Vagina (tissue), 2 donors: ENCODE results near the gene RPTOR. TPM values are rescaled to one million over a fixed set of nuclear protein-coding genes. Genes with fewer than 3 reads are reported as not detected.
"Not testable (repeated sequence)": the region's sequence is repeated elsewhere in the genome, so short reads cannot be mapped to it uniquely, and the experiment has no call there.

Experiments
- DNase-seq, 2 donors: peaks; one replicate each; pipeline ENCODE4 v3.0.0-alpha.2; 2017; ENCODE audit errors: extremely low spot score in 2 of 2
- H3K27ac ChIP-seq: fragments of 200-600 bp; sonication (generic); one replicate; pipeline ENCODE4 v1.5.1; 2019
- H3K27me3 ChIP-seq: fragments of 200-600 bp; sonication (generic); one replicate; pipeline ENCODE4 v1.5.1; 2019
- H3K36me3 ChIP-seq, 2 donors: fragments of 200-600 bp; sonication (generic); one replicate each; pipeline ENCODE4 v1.5.1; 2017 to 2019
- H3K4me1 ChIP-seq: fragments of 200-600 bp; sonication (generic); one replicate; pipeline ENCODE4 v1.5.1; 2019
- H3K4me3 ChIP-seq, 2 donors: fragments of 200-600 bp; sonication (generic); 1 replicate in 1 of 2; 2 replicates in 1 of 2; pipeline ENCODE4 v1.5.1; 2016 to 2019
- H3K9me3 ChIP-seq: fragments of 200-600 bp; sonication (generic); one replicate; pipeline ENCODE4 v1.5.1; 2019
- POLR2A ChIP-seq, 2 donors: fragments of 450-650 bp; IDR thresholded peaks; one replicate each; pipeline ENCODE4 v1.6.1; 2017; ENCODE audit warnings: antibody characterized with exemption in 2 of 2, mild to moderate bottlenecking in 2 of 2, moderate library complexity in 2 of 2
- POLR2AphosphoS5 ChIP-seq, 2 donors: sonication (generic); formaldehyde crosslinking; IDR thresholded peaks; one replicate each; pipeline ENCODE4 v1.9.0; 2017; ENCODE audit warnings: antibody characterized with exemption in 2 of 2, mild to moderate bottlenecking in 2 of 2, low read depth in 1 of 2; ENCODE audit not compliant: insufficient read depth in 1 of 2
- intact Hi-C: fragments of 100-400 bp; cut with DNase I; formaldehyde crosslinking; loops from one replicate; pipeline ENCODE4 v1.15.1; 2023
- total RNA-seq: library from RNA; depleted of rRNA; stranded (reverse); fragments of >200 nt; gene quantifications from one replicate; pipeline ENCODE4 v1.2.3, GENCODE V29; 2016
- TF ChIP-seq, protein P1 (sequence below), 3 experiments: fragments of 450-650 bp in 2 of 3; fragments of 200-600 bp in 1 of 3; sonication (generic) in 1 of 3; IDR thresholded peaks; one replicate each; pipeline ENCODE4 v1.5.1; 2017 to 2019; ENCODE audit warnings: antibody characterized with exemption in 3 of 3, mild to moderate bottlenecking in 2 of 3, moderate library complexity in 2 of 3

Gene RPTOR
- total RNA-seq, 1 donor from 2014 or later, result 38.3 TPM

DNA sequence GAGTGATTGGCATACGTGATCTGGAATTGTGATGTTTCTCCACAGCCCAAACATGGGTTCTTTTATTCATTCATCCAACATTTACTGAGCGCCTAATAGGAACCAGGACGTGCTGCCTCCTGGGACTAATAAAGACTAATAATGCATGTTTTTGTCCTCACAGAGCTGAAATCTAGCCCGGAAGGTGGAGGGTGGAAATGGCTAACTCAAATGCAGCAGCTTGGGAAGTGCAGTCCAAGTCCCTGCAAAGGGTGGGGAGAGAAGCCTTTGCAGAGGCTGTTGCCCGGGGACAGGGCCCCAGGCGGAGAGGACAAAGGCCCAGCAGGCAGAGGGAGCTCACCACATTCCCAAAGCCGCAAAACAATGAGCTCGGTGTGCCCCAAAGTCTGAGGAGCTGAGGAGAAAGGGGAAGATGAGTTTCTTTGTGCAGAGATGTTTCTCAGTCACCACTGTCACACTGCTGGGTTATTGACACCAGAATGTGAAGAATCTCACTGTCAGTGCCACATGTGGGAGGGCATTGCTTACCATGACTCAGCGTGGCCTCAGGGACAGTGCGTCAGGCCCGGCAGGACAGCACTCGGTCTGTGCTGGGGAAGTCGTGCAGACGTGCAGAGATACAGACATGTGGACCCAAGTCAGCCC is 328.8 kb downstream of the RPTOR start:
- Histone ChIP-seq H3K36me3 (no peaks in the 10 kb centered on the region), H3K9me3 (no peaks in the 10 kb centered on the region), H3K4me1 (no peaks in the 10 kb centered on the region), H3K4me3 (no peak overlapping the region), H3K27me3 (no peaks in the 10 kb centered on the region), H3K27ac (no peak overlapping the region)
- DNase-seq, result no peak
- TF ChIP-seq, protein P1, sequence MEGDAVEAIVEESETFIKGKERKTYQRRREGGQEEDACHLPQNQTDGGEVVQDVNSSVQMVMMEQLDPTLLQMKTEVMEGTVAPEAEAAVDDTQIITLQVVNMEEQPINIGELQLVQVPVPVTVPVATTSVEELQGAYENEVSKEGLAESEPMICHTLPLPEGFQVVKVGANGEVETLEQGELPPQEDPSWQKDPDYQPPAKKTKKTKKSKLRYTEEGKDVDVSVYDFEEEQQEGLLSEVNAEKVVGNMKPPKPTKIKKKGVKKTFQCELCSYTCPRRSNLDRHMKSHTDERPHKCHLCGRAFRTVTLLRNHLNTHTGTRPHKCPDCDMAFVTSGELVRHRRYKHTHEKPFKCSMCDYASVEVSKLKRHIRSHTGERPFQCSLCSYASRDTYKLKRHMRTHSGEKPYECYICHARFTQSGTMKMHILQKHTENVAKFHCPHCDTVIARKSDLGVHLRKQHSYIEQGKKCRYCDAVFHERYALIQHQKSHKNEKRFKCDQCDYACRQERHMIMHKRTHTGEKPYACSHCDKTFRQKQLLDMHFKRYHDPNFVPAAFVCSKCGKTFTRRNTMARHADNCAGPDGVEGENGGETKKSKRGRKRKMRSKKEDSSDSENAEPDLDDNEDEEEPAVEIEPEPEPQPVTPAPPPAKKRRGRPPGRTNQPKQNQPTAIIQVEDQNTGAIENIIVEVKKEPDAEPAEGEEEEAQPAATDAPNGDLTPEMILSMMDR (IDR thresholded peaks at IDR 0.05), result no peak
- TF ChIP-seq POLR2AphosphoS5 (IDR thresholded peaks at IDR 0.05; ENCODE audit: insufficient read depth in 1 of 2, low read depth in 1 of 2), result no peak
- no peak for TF ChIP-seq POLR2A (IDR thresholded peaks at IDR 0.05)
- intact Hi-C loops, result loop anchor here (10.0 kb wide), 1 partner anchor 101 kb away; no protein-coding TSS in a partner anchor

DNA sequence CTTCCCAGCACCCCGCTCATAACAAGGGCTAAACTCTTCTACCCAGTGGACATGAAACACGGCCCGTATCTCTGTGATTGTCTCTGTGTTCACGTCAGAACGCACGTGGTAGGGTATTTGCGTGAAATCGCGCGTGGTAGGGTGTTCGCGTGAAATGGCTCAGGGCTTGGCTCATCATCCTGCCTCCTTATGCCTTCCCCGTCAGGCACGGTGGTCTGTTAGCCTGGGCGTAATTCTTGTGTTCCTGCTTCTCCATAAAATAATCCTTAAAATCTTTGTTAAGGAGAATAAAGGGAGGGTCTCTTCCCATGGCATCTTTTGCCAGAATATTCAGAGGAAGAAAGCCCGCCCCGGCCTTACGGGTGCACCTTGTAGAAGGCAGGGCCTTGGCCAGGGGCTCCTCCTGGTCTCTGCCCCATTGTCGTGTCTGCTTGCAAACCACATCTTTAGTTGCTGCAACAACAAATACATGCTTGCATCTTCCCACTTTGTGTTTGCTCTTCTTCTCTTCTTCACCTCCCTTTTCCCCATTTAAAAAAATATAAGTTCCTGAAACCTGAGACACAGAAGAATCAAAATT is 330.3 kb downstream of the RPTOR start:
- H3K27me3 ChIP-seq, result no peaks in the 10 kb centered on the region
- TF ChIP-seq, protein P1 (IDR thresholded peaks at IDR 0.05), result no peak
- TF ChIP-seq POLR2AphosphoS5 (IDR thresholded peaks at IDR 0.05; ENCODE audit: insufficient read depth in 1 of 2, low read depth in 1 of 2), result no peak
- no peak for TF ChIP-seq POLR2A (IDR thresholded peaks at IDR 0.05)
- intact Hi-C loops, result loop anchor here (10.0 kb wide), 1 partner anchor 100 kb away; no protein-coding TSS in a partner anchor

DNA sequence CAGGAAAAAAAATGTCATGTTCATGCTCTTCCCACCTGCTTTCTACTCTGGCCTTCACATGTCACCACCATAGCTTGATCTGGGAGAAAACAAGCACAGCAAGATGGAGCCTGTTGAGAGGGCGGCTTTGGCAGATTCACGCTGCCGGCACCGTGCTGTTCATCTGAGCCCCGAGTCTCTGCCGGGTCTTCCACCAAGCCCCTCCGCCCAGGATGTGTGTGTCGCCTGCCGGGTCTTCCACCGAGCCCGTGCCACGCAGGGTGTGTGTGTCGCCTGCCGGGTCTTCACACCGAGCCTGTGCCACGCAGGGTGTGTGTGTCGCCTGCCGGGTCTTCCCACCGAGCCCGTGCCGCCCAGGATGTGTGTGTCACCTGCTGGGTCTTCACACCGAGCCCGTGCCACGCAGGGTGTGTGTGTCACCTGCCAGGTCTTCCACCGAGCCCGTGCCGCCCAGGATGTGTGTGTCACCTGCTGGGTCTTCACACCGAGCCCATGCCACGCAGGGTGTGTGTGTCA is 330.9 kb downstream of the RPTOR start:
- not testable (repeated sequence) for H3K9me3 ChIP-seq, H3K27me3 ChIP-seq, DNase-seq, H3K27ac ChIP-seq, H3K36me3 ChIP-seq, H3K4me1 ChIP-seq, H3K4me3 ChIP-seq
- intact Hi-C loops, result loop anchor here (10.0 kb wide), 1 partner anchor 99 kb away; no protein-coding TSS in a partner anchor

More for the DNA sequence above, 330.3 kb downstream of the RPTOR start:
- no peak for DNase-seq
- Histone ChIP-seq H3K4me1 (no peaks in the 10 kb centered on the region), H3K4me3 (no peak overlapping the region), H3K9me3 (no peaks in the 10 kb centered on the region), H3K36me3 (no peaks in the 10 kb centered on the region), H3K27ac (no peak overlapping the region)

- not testable (repeated sequence) for H3K9me3 ChIP-seq, H3K27ac ChIP-seq, DNase-seq, H3K36me3 ChIP-seq, H3K4me1 ChIP-seq, H3K27me3 ChIP-seq, H3K4me3 ChIP-seq
- intact Hi-C loops, result loop anchor here (10.0 kb wide), 1 partner anchor 98 kb away; no protein-coding TSS in a partner anchor
Observed at GRCh38 chr17:80876456-80876949, 331.9 kb downstream of the RPTOR start.

DNA sequence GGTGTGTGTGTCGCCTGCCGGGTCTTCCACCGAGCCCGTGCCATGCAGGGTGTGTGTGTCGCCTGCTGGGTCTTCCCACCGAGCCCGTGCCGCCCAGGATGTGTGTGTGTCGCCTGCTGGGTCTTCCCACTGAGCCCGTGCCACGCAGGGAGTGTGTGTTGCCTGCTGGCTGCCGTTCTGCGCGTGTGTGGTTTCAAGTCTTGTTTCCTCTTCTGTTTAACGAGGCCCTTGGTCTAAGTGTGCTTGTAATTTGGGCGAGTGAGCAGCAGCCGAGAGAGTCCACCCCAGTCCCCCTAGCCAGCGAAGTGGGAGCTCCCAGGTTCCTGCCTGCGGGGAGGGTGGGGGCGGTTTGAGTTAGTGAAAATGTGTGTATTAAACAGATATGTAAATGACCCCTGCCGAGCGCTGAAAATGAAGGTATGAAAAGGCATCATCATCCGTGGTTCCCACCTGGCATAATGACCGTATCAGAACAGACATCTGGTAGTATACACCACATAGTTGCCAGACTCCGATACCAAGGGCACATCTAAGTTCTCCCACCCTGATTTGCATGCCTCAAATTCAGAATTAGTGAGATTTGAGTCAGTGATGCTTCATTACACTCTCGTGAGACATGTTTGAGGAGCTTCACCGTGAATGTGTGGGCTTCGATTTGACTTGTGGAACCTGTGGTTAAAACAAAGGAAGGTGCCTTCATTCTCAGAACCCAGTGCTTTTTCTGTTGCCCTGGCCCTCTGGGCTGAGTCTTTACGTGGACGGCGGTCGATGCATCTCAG is 332.5 kb downstream of the RPTOR start:
- Histone ChIP-seq H3K27me3 (no peaks in the 10 kb centered on the region), H3K36me3 (peaks cover 2 to 5% of the 10 kb centered on the region in 2 donors), H3K4me1 (no peaks in the 10 kb centered on the region), H3K9me3 (no peaks in the 10 kb centered on the region), H3K4me3 (no peak overlapping the region), H3K27ac (no peak overlapping the region)
- intact Hi-C loops, result loop anchor here (10.0 kb wide), 1 partner anchor 98 kb away; no protein-coding TSS in a partner anchor
- no peak for DNase-seq
- TF ChIP-seq, protein P1 (IDR thresholded peaks at IDR 0.05), result no peak
- TF ChIP-seq POLR2AphosphoS5 (IDR thresholded peaks at IDR 0.05; ENCODE audit: insufficient read depth in 1 of 2, low read depth in 1 of 2) (no peak), POLR2A (IDR thresholded peaks at IDR 0.05) (no peak)
